ENCODE results near the gene MZT2B. TPM values are rescaled to one million over a fixed set of nuclear protein-coding genes. Genes with fewer than 3 reads are reported as not detected.
"Not testable (repeated sequence)": the region's sequence is repeated elsewhere in the genome, so short reads cannot be mapped to it uniquely, and the experiment has no call there.

Gene MZT2B
- total RNA-seq, 4 donors from 2014 or later = 127 to 189 (median 149) TPM

DNA sequence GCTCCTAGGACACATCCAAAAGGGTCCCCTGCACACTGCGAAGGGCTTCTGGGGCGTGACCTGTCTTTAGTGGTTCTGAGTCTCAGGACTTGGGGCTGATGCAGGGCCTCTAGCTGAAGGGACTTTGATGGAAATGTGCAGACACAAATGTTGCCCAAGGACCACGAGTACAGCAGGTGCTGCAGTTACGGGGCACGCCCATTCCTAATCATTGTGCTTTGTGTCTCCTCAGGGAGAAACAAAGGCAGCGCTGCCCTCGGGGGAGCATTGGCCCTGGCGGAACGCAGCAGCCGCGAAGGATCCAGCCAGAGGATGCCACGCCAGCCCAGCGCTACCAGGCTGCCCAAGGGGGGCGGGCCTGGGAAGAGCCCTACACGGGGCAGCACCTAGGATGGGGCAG lies 8.2 kb downstream of the MZT2B start:
- intact Hi-C loops (cut with DNase I; ENCODE audit: low total_unique reads) = no loop called here
- TF ChIP-seq, protein P1, sequence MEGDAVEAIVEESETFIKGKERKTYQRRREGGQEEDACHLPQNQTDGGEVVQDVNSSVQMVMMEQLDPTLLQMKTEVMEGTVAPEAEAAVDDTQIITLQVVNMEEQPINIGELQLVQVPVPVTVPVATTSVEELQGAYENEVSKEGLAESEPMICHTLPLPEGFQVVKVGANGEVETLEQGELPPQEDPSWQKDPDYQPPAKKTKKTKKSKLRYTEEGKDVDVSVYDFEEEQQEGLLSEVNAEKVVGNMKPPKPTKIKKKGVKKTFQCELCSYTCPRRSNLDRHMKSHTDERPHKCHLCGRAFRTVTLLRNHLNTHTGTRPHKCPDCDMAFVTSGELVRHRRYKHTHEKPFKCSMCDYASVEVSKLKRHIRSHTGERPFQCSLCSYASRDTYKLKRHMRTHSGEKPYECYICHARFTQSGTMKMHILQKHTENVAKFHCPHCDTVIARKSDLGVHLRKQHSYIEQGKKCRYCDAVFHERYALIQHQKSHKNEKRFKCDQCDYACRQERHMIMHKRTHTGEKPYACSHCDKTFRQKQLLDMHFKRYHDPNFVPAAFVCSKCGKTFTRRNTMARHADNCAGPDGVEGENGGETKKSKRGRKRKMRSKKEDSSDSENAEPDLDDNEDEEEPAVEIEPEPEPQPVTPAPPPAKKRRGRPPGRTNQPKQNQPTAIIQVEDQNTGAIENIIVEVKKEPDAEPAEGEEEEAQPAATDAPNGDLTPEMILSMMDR (IDR thresholded peaks at IDR 0.05) = no peak
- TF ChIP-seq POLR2A (IDR thresholded peaks at IDR 0.05) = no peak
- no peak overlapping the region for H3K4me3 ChIP-seq (ENCODE audit: low read depth, poor library complexity, severe bottlenecking)
- WGBS, 2 donors = 86% methylated on average over 15 of the region's 15 CpGs
- no peak for DNase-seq (ENCODE audit: low spot score in 2 of 2)

DNA sequence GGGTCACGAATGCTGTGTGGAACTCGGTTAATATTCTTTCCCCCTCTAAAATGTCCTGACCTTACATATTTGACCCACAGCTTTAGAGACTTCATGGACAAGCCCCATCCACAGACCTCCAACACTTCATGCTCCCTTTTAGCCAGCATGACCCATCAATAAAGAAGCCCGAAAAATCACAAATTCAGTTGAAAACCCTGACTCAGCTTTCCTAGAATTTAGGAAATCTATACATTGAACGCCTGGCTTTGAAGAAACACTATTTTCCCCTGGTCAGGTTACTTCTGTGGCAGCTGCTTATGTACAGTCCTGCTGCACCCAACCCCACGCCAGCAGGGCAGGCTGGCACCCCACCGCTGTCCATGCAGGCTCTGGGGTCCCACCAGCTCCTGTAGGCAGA lies 9.3 kb downstream of the MZT2B start:
- intact Hi-C loops (cut with DNase I; ENCODE audit: low total_unique reads); H3K4me3 ChIP-seq (ENCODE audit: low read depth, poor library complexity, severe bottlenecking): not testable (repeated sequence)
- peak in 1 of 2 donors; percentile 31 for DNase-seq (ENCODE audit: low spot score in 2 of 2)
- WGBS, 2 donors = 92 to 95% methylated on average over 6 of the region's 6 CpGs

DNA sequence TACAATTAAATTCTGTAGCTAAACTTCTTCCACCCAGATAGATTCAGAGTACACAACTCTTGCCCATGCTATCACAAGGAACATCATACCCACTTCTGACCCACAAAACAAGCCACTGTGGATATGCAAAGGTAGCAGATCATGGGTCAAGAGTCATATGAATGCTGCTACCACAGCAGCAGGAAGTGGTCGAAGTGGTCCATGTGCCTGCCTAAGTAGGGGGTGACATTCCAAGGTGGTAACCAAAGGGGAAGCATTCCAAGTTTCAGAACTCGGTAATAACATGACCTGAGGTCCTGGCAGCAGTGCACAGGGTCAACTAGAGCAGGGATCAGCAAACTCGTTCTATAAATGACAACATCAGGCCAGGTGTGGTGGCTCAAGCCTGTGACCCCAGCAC lies 10.4 kb downstream of the MZT2B start:
- 77 to 83% methylated on average over 3 of the region's 3 CpGs for WGBS, 2 donors
- H3K4me3 ChIP-seq (ENCODE audit: low read depth, poor library complexity, severe bottlenecking); intact Hi-C loops (cut with DNase I; ENCODE audit: low total_unique reads): not testable (repeated sequence)
- DNase-seq (ENCODE audit: low spot score in 2 of 2) = peak in 1 of 2 donors; percentile 13

DNA sequence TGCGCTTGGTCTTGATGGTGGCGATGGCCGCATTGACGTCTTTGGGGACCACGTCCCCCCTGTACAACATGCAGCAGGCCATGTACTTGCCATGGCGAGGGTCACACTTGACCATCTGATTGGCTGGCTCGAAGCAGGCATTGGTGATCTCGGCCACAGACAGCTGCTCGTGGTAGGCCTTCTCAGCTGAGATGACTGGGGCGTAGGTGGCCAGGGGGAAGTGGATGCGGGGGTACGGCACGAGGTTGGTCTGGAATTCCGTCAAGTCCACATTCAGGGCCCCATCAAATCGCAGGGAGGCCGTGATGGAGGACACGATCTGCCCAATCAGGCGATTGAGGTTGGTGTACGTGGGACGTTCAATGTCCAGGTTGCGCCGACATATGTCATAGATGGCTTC lies 11.8 kb downstream of the MZT2B start:
- 89 to 93% methylated on average over 15 to 22 of the region's 22 CpGs for WGBS, 2 donors

DNA sequence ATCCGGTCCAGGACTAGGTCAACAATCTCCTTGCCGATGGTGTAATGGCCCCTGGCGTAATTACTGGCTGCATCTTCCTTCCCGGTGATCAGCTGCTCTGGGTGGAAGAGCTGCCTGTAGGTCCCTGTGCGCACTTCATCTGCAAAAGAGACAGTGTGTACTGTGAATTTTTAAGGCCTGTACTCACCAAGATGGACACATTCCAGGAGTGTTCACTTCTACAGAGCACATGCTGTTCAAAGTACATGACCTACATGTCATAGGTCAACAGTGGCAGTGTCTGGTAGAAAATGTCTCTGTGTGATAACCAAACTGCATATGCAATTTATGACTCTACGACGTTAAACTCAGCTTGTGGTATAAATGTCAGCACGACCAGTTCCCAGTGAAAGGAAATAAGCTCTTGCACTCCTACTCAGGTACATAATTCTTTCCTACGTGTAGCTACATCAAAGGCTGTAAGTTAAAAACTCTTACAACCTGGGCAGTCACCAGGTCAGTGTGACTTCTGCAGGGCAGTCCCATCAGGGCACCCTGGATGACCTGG lies 13.1 kb downstream of the MZT2B start:
- DNase-seq (ENCODE audit: low spot score in 2 of 2); H3K4me3 ChIP-seq (ENCODE audit: low read depth, poor library complexity, severe bottlenecking); intact Hi-C loops (cut with DNase I; ENCODE audit: low total_unique reads): not testable (repeated sequence)
- WGBS, 2 donors = 77 to 83% methylated on average over 9 of the region's 9 CpGs

More for the DNA sequence above, 11.8 kb downstream of the MZT2B start:
- H3K4me3 ChIP-seq (ENCODE audit: low read depth, poor library complexity, severe bottlenecking); intact Hi-C loops (cut with DNase I; ENCODE audit: low total_unique reads): not testable (repeated sequence)
- peak in 1 of 2 donors; percentile 76 for DNase-seq (ENCODE audit: low spot score in 2 of 2)

DNA sequence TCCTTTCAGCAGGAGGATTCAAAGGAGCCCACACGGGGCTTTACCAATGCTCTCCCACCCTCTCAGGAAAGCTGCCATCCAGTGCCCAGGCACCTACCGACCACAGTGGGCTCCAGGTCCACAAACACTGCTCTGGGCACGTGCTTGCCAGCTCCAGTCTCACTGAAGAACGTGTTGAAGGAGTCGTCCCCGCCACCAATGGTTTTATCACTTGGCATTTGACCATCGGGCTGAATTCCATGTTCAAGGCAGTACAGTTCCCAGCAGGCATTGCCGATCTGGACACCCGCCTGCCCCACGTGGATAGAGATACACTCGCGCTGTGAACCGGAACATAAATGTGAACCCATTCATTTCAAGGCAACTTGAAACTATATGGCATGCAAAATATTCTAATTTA lies 14.0 kb downstream of the MZT2B start:
- H3K4me3 ChIP-seq (ENCODE audit: low read depth, poor library complexity, severe bottlenecking); intact Hi-C loops (cut with DNase I; ENCODE audit: low total_unique reads): not testable (repeated sequence)
- 87 to 92% methylated on average over 8 to 9 of the region's 13 CpGs for WGBS, 2 donors
- DNase-seq (ENCODE audit: low spot score in 2 of 2) = peak in 1 of 2 donors; percentile 6

DNA sequence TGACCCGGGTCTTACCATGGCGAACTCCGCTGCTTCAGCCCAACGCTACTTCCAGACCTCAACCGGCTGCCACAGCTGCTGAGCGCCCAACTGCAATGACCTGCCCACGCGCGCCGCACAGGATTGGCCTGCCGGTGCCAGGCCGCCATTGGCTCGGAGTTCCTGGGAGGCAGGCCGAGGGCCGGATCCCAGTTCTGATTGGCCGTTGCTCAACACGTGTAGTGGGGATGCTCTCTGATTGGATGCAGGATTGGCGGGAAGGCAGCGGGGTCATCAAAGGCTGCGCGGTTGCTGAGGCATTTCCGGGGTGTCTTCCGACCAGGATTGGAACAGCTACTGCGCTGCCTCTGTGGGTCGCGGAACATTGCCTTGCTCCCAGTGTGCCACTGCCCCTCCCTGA lies 16.3 kb downstream of the MZT2B start, which contains the start of gene TUBA3E:
TSS of gene TUBA3E (minus strand) at position 97 of the 400 bp plus-strand sequence. CDS start at position 18, 79 bp downstream.
- DNase-seq (ENCODE audit: low spot score in 2 of 2) = peak in 1 of 2 donors; percentile 36
- H3K4me3 ChIP-seq (ENCODE audit: low read depth, poor library complexity, severe bottlenecking) = no peak within 1 kb of the TSS
- WGBS, 2 donors = 95 to 100% methylated on average over 5 to 19 of the region's 26 CpGs
- TF ChIP-seq POLR2A (IDR thresholded peaks at IDR 0.05) = no peak
- TF ChIP-seq, protein P1 (IDR thresholded peaks at IDR 0.05) = no peak
- intact Hi-C loops (cut with DNase I; ENCODE audit: low total_unique reads) = no loop called here

DNA sequence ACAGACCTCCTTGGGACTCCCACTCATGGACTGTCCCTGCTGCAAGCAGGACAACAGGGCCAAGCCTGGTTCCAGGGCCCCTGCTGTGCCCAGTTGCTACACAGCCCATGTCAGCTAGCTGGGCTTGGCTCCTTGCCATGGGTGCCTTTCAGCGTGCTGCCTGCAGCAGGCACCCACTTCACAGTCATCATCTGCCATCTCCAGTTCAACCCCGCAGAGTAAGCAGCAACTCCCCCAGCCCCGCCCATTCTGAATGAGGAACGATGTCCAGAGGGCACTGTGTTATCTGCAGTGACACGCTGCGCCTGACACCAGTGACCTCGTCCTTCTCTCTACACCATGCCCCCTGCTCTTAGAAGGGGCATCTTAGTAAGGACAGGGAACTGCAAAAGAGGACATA lies 20.5 kb downstream of the MZT2B start:
- intact Hi-C loops (cut with DNase I; ENCODE audit: low total_unique reads) = not testable (repeated sequence)

DNA sequence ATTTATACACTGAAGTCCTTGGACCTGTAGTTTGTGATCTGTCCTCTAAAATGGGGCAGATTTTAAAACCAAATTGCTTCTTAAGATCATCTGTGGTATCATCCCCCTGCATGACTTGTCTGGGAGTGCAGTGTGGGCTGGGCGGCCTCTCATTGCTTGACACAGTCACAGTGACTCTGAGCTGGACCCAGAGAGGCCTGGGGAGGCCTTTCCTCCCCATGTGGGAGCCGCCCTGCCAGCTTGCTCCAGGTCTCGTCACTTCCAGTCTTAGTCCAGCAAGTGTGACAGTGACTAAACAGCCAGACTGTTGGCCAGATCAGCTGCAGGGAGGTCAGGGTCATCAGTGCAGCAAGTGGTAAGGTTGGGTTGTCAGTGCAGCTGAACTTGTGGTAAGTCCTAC lies 21.1 kb downstream of the MZT2B start:
- H3K4me3 ChIP-seq (ENCODE audit: low read depth, poor library complexity, severe bottlenecking); DNase-seq (ENCODE audit: low spot score in 2 of 2); intact Hi-C loops (cut with DNase I; ENCODE audit: low total_unique reads): not testable (repeated sequence)
- WGBS, 2 donors = 100% methylated on average over 1 of the region's 3 CpGs

More for the DNA sequence above, 20.5 kb downstream of the MZT2B start:
- not testable (repeated sequence) for H3K4me3 ChIP-seq (ENCODE audit: low read depth, poor library complexity, severe bottlenecking); DNase-seq (ENCODE audit: low spot score in 2 of 2)
- WGBS, 2 donors = 30 to 49% methylated on average over 2 to 4 of the region's 7 CpGs

DNA sequence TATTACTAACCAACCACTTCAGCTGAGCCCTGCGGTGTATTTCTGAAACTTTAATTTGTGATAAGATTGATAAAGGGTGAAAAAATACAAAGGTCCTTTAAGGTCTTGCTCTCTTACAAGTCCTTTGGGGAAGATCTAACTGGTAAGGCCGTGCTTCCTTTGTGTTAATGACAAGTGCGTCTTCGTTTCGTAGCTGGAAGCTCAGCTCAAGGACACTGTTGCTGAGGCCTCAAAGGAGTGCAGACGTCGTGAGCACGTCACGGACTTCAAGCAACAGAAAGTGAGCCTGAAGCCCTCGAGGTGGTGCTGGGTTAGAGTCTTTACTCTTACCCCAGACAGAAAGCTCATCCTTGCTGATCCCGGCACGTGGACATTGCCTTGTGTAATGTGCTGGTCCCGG lies 25.0 kb downstream of the MZT2B start:
- DNase-seq (ENCODE audit: low spot score in 2 of 2); intact Hi-C loops (cut with DNase I; ENCODE audit: low total_unique reads): not testable (repeated sequence)
- WGBS, 2 donors = 80 to 82% methylated on average over 13 of the region's 13 CpGs

DNA sequence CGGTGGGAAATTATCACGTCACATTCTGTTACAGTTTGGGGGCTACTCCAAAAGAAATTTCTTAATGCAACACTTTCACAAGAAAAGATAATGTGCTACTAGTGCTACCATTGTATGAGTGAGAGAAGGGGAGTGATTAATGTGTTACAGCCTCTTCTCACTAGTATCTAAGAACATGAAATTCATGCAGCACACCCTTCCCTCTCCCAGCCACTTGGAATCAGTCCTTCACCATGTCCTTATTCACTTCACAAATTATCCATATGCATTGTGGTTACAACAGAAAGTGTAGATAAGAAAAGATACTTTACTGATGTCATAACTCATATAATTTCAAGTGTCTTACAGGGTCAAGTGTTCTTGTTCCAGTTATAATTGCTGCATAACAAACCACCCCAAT lies 37.1 kb downstream of the MZT2B start:
- intact Hi-C loops (cut with DNase I; ENCODE audit: low total_unique reads); DNase-seq (ENCODE audit: low spot score in 2 of 2); H3K4me3 ChIP-seq (ENCODE audit: low read depth, poor library complexity, severe bottlenecking): not testable (repeated sequence)
- 90% methylated on average over 2 of the region's 2 CpGs; no CpG with 5 or more reads in 1 of the 2 donors for WGBS, 2 donors

More for the DNA sequence above, 25.0 kb downstream of the MZT2B start:
- not testable (repeated sequence) for H3K4me3 ChIP-seq (ENCODE audit: low read depth, poor library complexity, severe bottlenecking)

DNA sequence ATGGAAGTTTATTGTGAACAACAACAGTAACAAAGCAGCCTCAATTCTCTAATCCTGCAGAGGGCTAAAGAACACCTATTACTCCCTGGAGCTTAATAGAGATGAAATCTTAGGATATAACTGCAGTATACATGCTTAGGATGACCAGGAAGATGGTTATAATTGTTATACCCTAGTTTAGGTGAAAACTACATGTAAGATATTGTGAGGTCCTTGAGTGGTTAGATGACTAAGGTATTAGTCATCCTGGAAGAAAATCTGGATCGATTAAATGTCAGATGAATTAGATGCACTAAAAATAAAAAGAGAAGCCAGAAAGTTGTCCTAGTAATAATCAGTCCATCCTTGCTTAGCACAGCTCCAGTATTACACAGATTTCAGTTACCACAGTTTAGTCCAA lies 38.4 kb downstream of the MZT2B start:
- DNase-seq (ENCODE audit: low spot score in 2 of 2); H3K4me3 ChIP-seq (ENCODE audit: low read depth, poor library complexity, severe bottlenecking); intact Hi-C loops (cut with DNase I; ENCODE audit: low total_unique reads): not testable (repeated sequence)
- WGBS, 2 donors = 20 to 40% methylated on average over 1 of the region's 1 CpG

DNA sequence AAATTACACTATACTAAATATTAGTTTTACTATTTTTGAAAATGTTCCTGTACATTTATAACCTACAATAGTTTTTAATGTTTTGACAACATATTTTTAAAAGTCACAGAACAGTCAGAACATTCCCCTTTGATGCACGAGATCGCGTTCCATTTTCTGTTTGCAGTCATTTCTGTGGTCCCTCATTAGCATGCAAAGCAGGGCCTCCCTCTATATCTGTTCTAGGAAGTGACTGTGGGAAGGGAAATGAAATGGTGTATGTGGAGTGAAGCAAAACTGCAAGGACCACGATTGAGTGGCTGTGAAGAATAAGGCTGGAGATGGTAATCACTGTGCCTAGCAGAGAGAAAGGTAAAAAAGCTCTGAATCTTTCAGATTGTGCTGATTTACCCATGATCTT lies 40.5 kb downstream of the MZT2B start:
- DNase-seq (ENCODE audit: low spot score in 2 of 2); H3K4me3 ChIP-seq (ENCODE audit: low read depth, poor library complexity, severe bottlenecking); intact Hi-C loops (cut with DNase I; ENCODE audit: low total_unique reads): not testable (repeated sequence)
- WGBS, 2 donors = 38 to 47% methylated on average over 4 of the region's 4 CpGs
